Breast epithelium (tissue), 4 donors: Measurements from ENCODE around the gene GATAD2B. TPM values are rescaled to one million over a fixed set of nuclear protein-coding genes. Genes with fewer than 3 reads are reported as not detected.

Source experiments
- DNase-seq, 2 donors: peaks; one replicate each; pipeline ENCODE4 v3.0.0-alpha.2; 2019; ENCODE audit warnings: low spot score in 2 of 2
- H3K27ac ChIP-seq, 2 donors: fragments of 200-600 bp; sonication (generic) in 1 of 2; one replicate each; pipeline ENCODE4 v1.5.1; 2016 to 2019; ENCODE audit warnings: mild to moderate bottlenecking in 1 of 2
- H3K27me3 ChIP-seq, 2 donors: fragments of 200-600 bp; sonication (generic) in 1 of 2; one replicate each; pipeline versions ENCODE4 v1.5.1 to v1.6.0; 2017 to 2019; ENCODE audit warnings: control low read depth in 1 of 2, mild to moderate bottlenecking in 1 of 2
- H3K36me3 ChIP-seq: fragments of 200-600 bp; one replicate; pipeline ENCODE4 v1.5.1; 2019
- H3K4me1 ChIP-seq, 2 donors: fragments of 200-600 bp; sonication (generic); one replicate each; pipeline ENCODE4 v1.5.1; 2016 to 2019; ENCODE audit warnings: control low read depth in 1 of 2
- H3K4me3 ChIP-seq, 3 donors: fragments of 200-600 bp; sonication (generic); 1 replicate in 2 of 3; 2 replicates in 1 of 3; pipeline ENCODE4 v1.5.1; 2016 to 2019; ENCODE audit warnings: mild to moderate bottlenecking in 3 of 3, moderate library complexity in 2 of 3
- H3K9me3 ChIP-seq, 2 donors: fragments of 200-600 bp; sonication (generic) in 1 of 2; one replicate each; pipeline ENCODE4 v1.5.1; 2016 to 2019; ENCODE audit warnings: control low read depth in 1 of 2
- POLR2A ChIP-seq: fragments of 450-650 bp; IDR thresholded peaks from one replicate; pipeline ENCODE4 v1.6.1; 2016; ENCODE audit warnings: antibody characterized with exemption, mild to moderate bottlenecking, moderate library complexity
- POLR2AphosphoS5 ChIP-seq, 3 donors: sonication (generic); formaldehyde crosslinking; IDR thresholded peaks; one replicate each; pipeline ENCODE4 v1.6.1; 2017; ENCODE audit warnings: antibody characterized with exemption in 3 of 3
- intact Hi-C: fragments of 100-400 bp; cut with DNase I; formaldehyde crosslinking; loops from one replicate; pipeline ENCODE4 v1.15.1; 2023; ENCODE audit warnings: low total_unique reads
- total RNA-seq, 3 donors: library from RNA; depleted of rRNA; stranded (reverse); fragments of >200 nt; gene quantifications; one replicate each; pipeline ENCODE4 v1.1.0, GENCODE V29; 2016
- TF ChIP-seq, protein P1 (sequence below), 3 donors: fragments of 450-650 bp; IDR thresholded peaks; one replicate each; pipeline ENCODE4 v1.5.1; 2016 to 2017; ENCODE audit warnings: antibody characterized with exemption in 3 of 3, mild to moderate bottlenecking in 3 of 3, moderate library complexity in 3 of 3

Gene GATAD2B
- total RNA-seq, 3 donors from 2014 or later: 18.7 to 21.2 (median 20.0) TPM

DNA sequence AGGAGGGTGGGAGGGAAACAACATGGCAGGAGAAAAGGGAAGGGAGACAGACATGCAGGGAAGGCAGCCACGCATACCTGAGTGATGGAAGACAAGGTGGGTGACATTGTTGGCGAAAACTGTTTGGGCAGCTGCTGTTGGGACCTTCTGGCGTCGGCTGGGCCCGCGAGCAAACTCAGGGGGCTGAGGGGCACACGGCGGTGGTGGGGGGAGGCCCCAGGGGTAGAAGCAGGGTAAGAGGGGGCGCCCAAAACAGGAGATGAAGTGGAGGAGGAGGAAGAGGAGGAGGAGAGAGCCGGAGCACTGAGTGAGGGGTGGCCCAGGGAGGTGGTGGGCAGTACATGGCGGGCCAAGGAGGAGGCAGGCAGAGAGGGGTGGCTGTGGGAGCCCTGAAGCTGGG is 28.4 kb upstream of the GATAD2B start:
- no peak overlapping the region for H3K27ac ChIP-seq
- H3K27me3 ChIP-seq: no peaks in the 10 kb centered on the region
- H3K4me1 ChIP-seq: peaks cover 0 to 4% of the 10 kb centered on the region in 2 donors
- TF ChIP-seq POLR2A (no peak), POLR2AphosphoS5 (IDR thresholded peaks at IDR 0.05) (no peak)
- TF ChIP-seq, protein P1, sequence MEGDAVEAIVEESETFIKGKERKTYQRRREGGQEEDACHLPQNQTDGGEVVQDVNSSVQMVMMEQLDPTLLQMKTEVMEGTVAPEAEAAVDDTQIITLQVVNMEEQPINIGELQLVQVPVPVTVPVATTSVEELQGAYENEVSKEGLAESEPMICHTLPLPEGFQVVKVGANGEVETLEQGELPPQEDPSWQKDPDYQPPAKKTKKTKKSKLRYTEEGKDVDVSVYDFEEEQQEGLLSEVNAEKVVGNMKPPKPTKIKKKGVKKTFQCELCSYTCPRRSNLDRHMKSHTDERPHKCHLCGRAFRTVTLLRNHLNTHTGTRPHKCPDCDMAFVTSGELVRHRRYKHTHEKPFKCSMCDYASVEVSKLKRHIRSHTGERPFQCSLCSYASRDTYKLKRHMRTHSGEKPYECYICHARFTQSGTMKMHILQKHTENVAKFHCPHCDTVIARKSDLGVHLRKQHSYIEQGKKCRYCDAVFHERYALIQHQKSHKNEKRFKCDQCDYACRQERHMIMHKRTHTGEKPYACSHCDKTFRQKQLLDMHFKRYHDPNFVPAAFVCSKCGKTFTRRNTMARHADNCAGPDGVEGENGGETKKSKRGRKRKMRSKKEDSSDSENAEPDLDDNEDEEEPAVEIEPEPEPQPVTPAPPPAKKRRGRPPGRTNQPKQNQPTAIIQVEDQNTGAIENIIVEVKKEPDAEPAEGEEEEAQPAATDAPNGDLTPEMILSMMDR (IDR thresholded peaks at IDR 0.05): no peak
- no peak overlapping the region for H3K4me3 ChIP-seq
- intact Hi-C loops: no loop called here
- H3K9me3 ChIP-seq: no peaks in the 10 kb centered on the region
- peaks cover 12% of the 10 kb centered on the region for H3K36me3 ChIP-seq
- DNase-seq: no peak

DNA sequence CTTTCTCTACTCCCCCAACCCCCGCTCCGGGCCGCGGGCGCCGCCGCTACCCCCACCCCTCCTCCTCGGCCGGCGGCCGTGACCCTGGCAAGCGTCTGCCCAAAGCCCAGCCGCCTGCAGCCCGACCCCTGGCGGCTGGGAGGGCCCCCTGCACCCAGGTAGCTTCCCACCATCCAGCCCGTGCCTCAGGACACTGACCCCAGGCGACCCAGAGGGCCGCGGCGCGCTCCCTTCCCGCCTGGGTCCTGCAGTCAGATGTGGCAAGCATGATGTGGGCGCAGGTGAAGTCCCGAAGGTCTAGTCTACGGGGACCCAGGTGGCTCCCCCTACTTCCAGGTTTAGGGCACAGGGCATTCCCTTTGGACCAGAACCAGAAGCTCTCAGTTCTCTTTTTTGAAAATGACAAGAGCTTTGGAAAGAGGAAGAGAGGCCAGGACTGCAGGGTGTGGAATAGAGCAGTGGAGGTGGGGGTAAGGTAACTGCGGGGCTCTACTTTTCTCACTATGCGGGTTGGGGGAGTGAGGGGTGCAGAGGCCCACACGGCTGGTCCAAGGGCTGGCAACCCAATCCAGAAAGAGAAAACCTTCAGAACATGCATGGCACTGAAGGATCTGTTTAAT is 24.0 kb upstream of the GATAD2B start, which contains the start of gene DENND4B:
DENND4B (minus strand) TSS at position 97 of the 620 bp plus-strand sequence. CDS start 2,344 bp downstream, outside the sequence.
- no peaks in the 10 kb centered on the region for H3K27me3 ChIP-seq
- TF ChIP-seq, protein P1 (IDR thresholded peaks at IDR 0.05): peak; percentile 72 to 89 (median 86)
- TF ChIP-seq POLR2A: no peak
- peak; percentile 19 to 55 (median 41) for TF ChIP-seq POLR2AphosphoS5 (IDR thresholded peaks at IDR 0.05)
- no peaks in the 10 kb centered on the region for H3K4me1 ChIP-seq
- peak within 1 kb of the TSS; percentile 95 to 98 for H3K27ac ChIP-seq
- peak within 1 kb of the TSS; percentile 92 to 95 (median 94) for H3K4me3 ChIP-seq
- intact Hi-C loops: no loop called here
- peaks cover 3% of the 10 kb centered on the region for H3K36me3 ChIP-seq
- peak; percentile 57 to 73 for DNase-seq
- no peaks in the 10 kb centered on the region for H3K9me3 ChIP-seq

DNA sequence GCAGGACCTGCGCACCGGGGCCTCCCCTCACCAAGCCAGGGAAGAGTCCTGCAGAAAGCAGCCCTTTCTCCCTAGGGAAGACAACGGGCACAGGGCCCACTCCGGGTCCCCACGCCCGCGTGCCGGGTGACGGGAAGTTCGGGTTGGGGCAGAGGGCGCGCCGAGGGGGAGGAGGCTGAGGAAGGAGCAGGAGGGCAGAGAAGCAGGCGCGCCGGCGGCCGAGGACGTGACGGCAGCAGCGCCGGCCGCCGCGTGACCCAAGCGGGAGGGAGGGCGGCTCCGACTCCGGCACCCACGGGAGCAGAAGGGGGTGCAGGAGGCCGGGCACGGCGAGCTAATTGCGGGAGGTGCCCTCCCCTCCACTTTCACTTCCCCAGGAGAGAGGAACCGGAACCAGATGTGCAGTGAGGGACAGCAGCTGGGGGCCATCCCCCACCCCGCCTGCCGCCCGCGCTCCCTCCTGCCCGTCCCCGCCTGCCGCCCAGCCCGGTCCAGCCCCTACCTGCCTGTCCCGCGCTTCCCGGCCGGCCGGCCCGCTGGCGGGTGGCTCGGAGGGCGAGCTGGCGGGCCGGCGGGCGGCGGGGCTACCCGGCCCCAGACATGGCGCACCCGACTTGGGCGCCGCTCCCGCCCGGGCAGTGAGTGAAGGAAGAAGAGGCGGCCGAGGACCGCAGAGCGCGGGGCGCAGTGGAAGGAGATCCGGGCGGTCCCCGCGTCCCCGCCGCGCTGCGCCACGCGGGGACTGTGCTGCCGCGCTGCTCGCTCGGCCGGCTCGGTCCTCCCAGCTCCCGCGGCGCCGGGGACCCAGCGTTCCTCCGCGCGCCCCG is 23.2 kb upstream of the GATAD2B start:
- Histone ChIP-seq H3K27me3 (no peaks in the 10 kb centered on the region), H3K9me3 (no peaks in the 10 kb centered on the region), H3K36me3 (no peaks in the 10 kb centered on the region), H3K4me3 (peak overlapping the region; percentile 92 to 95 (median 94)), H3K4me1 (no peaks in the 10 kb centered on the region), H3K27ac (peak overlapping the region; percentile 95 to 98)
- peak; percentile 71 to 76 for DNase-seq
- TF ChIP-seq POLR2AphosphoS5 (IDR thresholded peaks at IDR 0.05): peak; percentile 52 to 82 (median 78)
- TF ChIP-seq POLR2A: no peak
- TF ChIP-seq, protein P1 (IDR thresholded peaks at IDR 0.05): no peak
- intact Hi-C loops: no loop called here

DNA sequence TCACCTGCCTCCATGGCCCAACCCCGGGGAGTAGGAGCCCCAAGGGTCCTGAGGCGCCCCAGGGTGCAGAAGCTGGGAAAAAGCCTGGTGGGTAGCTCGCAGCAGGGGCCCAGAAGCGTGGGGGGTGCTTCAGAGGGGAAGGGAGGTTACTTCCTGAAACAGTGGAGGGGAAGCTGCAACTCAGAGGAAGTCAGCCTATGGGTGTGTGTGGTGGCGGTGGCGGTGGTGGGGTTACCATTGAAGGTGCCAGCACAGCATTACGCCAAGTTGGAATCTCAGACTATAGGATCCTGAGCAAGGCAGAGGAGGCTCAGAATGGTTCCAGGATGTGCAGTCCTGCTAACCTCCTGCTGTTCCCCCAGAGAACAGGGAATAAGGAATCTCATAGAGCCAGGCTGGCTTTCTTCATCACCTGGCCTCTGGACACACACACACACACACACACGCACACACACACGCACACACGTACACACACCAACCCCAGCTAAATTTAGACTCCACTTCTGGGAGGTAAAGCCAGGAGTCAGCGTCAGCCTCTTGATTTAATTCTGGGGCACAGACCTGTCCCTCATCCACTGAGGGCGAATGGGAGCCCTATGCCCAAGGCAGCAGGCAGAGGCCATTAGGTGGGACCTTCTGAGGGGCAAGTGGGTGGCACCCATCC is 22.5 kb upstream of the GATAD2B start:
- Histone ChIP-seq H3K9me3 (no peaks in the 10 kb centered on the region), H3K4me3 (peak overlapping the region; percentile 92 to 95 (median 94)), H3K4me1 (no peaks in the 10 kb centered on the region), H3K36me3 (no peaks in the 10 kb centered on the region), H3K27ac (peak overlapping the region; percentile 95 to 98), H3K27me3 (no peaks in the 10 kb centered on the region)
- intact Hi-C loops: no loop called here
- TF ChIP-seq, protein P1 (IDR thresholded peaks at IDR 0.05): no peak
- TF ChIP-seq POLR2A (no peak), POLR2AphosphoS5 (IDR thresholded peaks at IDR 0.05) (no peak)
- DNase-seq: no peak
